MM.1S (cell line): Measurements from ENCODE around the gene HES5.

Source experiments
- CTCF ChIP-seq: fragments of 300-600 bp; sonication (generic); IDR thresholded peaks from 2 replicates; pipeline ENCODE4 v1.5.1; 2016; ENCODE audit warnings: antibody characterized with exemption, low read length, mixed read lengths
- EZH2 ChIP-seq: fragments of 300-600 bp; sonication (generic); optimal IDR thresholded peaks from 2 replicates; pipeline ENCODE3; 2017; ENCODE audit warnings: low read depth, mild to moderate bottlenecking, antibody characterized with exemption, low read length, mixed read lengths

DNA sequence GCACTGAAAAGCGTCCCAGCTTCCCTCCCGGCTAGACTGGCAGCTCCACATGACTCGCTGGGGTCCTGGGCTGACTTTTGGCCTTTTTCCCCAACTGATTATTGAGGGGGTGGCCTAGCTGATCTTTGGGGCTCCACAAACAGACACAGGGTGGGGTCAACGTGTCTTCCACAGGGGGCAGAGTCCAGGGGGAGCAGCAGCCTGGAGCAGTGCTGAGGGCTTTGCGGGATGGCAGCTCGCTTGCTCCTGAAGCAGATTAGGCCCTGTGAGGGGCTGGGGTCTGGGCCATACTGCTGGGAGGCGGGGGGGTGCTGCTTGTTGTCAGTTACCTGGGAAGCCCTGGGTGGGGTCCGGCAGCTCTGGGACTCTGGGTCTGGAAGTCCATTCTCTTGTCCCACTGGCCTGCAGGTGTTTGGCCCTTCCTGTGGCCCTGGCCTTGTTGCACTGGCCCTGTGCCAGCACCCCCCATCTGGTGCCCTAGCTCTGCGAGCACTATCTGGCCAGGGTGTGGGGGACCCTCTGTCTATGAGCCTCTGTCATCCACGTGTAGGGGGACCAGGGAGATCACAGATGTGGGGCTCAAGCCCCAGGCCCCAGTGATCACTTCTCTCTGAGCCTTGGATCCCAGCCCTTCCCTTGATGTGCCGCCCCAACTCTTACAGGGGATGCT, 12.3 kb upstream of the HES5 start:
- no peak for TF ChIP-seq CTCF
- no peak for TF ChIP-seq EZH2
